ENCODE data around the gene USP17L19.
"Not testable (repeated sequence)": the region's sequence is repeated elsewhere in the genome, so short reads cannot be mapped to it uniquely, and the experiment has no call there.

DNA sequence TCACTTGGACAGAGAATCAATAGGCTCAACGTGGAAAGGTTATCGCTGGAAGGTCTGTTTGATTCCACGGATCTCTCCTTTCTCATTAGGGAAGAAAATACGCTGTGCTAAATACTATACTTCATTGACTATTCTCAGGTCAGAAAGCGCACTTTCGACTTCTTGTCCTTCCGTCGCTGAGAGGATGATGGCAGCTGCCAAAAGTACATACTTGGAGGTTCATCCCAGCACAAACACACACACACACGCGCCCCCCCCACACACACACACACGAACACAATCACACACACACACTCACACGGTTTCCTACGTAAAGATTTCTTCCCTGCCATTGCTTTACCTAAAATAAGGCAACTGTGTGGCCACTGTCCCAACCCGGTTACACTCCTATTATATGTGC is 38.5 kb upstream of the USP17L19 start:
- TF ChIP-seq, protein P1, sequence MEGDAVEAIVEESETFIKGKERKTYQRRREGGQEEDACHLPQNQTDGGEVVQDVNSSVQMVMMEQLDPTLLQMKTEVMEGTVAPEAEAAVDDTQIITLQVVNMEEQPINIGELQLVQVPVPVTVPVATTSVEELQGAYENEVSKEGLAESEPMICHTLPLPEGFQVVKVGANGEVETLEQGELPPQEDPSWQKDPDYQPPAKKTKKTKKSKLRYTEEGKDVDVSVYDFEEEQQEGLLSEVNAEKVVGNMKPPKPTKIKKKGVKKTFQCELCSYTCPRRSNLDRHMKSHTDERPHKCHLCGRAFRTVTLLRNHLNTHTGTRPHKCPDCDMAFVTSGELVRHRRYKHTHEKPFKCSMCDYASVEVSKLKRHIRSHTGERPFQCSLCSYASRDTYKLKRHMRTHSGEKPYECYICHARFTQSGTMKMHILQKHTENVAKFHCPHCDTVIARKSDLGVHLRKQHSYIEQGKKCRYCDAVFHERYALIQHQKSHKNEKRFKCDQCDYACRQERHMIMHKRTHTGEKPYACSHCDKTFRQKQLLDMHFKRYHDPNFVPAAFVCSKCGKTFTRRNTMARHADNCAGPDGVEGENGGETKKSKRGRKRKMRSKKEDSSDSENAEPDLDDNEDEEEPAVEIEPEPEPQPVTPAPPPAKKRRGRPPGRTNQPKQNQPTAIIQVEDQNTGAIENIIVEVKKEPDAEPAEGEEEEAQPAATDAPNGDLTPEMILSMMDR (IDR thresholded peaks at IDR 0.05), result not testable (repeated sequence)
- not testable (repeated sequence) for TF ChIP-seq ZFX (IDR thresholded peaks at IDR 0.05; ENCODE audit: borderline replicate concordance)

Measured in 22Rv1 (cell line).